ENCODE measurements around the gene KPNB1. TPM values are rescaled to one million over a fixed set of nuclear protein-coding genes. Genes with fewer than 3 reads are reported as not detected.

KPNB1 gene
- total RNA-seq, 2 experiments from 2014 or later, result 589 to 605 TPM

DNA sequence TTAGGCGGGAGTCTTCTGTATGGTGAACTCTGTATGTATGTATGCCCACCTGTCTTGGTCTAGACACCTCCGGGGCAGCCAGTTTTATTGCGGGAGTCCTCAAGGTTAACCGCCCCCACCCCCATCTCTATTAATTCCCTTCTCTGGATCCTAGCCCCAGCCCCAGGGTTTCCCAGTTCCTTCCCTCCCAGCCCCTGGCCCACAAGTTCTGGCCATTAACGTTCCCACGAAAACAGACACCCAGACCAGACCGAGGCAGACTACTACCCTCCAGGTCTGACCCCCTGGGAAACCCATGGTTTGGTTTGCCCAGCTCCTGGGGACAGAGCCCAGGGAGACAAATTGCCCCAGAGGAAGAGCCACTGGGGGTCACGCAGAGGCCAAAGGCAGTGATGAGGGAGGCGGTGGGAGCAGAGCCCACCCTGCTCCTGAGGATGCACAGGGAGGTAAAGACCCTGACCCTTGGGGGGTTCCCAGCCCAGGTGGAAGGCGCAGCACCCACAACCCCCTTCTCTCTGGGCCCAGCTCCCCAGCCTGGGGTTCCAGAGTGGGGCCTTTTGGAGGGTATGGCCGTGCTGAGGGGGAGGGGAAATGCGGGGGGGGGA, 52.8 kb downstream of the KPNB1 start:
- no peak for DNase-seq
- TF ChIP-seq, protein P1, sequence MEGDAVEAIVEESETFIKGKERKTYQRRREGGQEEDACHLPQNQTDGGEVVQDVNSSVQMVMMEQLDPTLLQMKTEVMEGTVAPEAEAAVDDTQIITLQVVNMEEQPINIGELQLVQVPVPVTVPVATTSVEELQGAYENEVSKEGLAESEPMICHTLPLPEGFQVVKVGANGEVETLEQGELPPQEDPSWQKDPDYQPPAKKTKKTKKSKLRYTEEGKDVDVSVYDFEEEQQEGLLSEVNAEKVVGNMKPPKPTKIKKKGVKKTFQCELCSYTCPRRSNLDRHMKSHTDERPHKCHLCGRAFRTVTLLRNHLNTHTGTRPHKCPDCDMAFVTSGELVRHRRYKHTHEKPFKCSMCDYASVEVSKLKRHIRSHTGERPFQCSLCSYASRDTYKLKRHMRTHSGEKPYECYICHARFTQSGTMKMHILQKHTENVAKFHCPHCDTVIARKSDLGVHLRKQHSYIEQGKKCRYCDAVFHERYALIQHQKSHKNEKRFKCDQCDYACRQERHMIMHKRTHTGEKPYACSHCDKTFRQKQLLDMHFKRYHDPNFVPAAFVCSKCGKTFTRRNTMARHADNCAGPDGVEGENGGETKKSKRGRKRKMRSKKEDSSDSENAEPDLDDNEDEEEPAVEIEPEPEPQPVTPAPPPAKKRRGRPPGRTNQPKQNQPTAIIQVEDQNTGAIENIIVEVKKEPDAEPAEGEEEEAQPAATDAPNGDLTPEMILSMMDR (IDR thresholded peaks at IDR 0.05), result no peak
- POLR2A ChIA-PET, result interaction anchor here (1.6 to 18.8 kb wide), 5 partner anchors 8 to 39 kb away, joined by 4 to 493 read pairs (median 28); partner anchors contain the start of genes TBKBP1 and TBX21
- CTCF ChIA-PET, result interaction anchor here (1.6 to 19.3 kb wide), 3 partner anchors 11 to 35 kb away, joined by 4 to 424 read pairs (median 240); partner anchors contain the start of gene TBX21
- no peaks in the 10 kb centered on the region for H3K9me3 Mint-ChIP-seq
- peak overlapping the region; percentile 93 for H3K27ac Mint-ChIP-seq
- H3K4me3 Mint-ChIP-seq, result peak overlapping the region; percentile 63
- peaks cover 17% of the 10 kb centered on the region for H3K36me3 Mint-ChIP-seq (ENCODE audit: low read depth)
- intact Hi-C loops (cut with micrococcal nuclease), result loop anchor here (2.0 kb wide), 1 partner anchor 16 kb away; no protein-coding TSS in a partner anchor
- peaks cover 87% of the 10 kb centered on the region for H3K4me1 Mint-ChIP-seq (ENCODE audit: low read depth)
- no peaks in the 10 kb centered on the region for H3K27me3 Mint-ChIP-seq
- ATAC-seq, result no peak

DNA sequence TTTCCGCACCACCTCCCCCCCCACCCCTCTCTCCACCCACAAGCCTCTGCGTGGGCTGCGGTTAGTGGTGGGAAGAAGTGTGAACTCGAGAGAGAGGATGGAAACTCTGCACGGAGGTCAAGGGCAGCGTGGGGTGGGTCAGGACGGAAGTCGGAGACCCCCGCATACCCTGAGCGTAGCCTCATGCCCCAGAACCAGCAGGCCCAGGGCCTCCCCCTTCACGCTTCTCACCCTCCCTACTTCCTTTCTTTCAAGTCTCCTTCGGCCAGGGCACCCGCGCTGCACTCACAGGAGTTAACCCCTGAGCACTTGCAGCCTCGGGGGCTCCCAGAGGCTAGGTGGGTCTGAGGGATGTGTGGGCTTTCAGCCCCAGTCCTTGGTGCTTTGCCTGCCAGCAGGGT, 53.5 kb downstream of the KPNB1 start:
- Mint-ChIP-seq H3K36me3 (ENCODE audit: low read depth) (peaks cover 17% of the 10 kb centered on the region), H3K4me3 (peak overlapping the region; percentile 77), H3K27ac (peak overlapping the region; percentile 97), H3K4me1 (ENCODE audit: low read depth) (peaks cover 87% of the 10 kb centered on the region), H3K27me3 (no peaks in the 10 kb centered on the region), H3K9me3 (no peaks in the 10 kb centered on the region)
- TF ChIP-seq, protein P1 (IDR thresholded peaks at IDR 0.05), result no peak
- peak; percentile 40 for ATAC-seq
- ChIA-PET POLR2A (interaction anchor here (0.6 to 18.8 kb wide), 5 partner anchors 10 to 334 kb away, joined by 3 to 493 read pairs (median 28); partner anchors contain the start of genes TBKBP1 and TBX21), CTCF (interaction anchor here (13.6 to 19.3 kb wide), 2 partner anchors 10 to 35 kb away, joined by 240 to 424 read pairs; partner anchors contain the start of gene TBX21)
- DNase-seq, result peak; percentile 84
- intact Hi-C loops (cut with micrococcal nuclease), result loop anchor here (2.0 kb wide), 1 partner anchor 16 kb away; no protein-coding TSS in a partner anchor

DNA sequence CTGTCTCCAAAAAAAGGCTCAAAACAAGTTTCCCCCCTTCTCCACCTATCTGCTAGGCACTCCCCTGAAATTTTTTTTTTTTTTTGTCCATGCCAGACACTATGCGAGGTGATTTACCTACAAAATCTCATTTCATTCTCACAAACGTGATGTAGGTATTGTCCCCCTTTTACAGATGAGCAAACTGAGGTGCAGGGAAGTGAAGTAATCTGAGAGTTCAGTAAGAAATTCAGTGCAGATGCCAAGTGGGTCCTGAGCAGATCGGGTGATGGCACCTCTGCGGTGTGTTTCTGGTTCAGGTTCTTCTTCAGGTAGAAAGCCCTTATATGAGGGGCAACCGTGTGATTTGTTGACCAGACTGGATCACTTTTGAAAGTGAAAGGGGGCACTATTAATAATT, 54.0 kb downstream of the KPNB1 start:
- peaks cover 16% of the 10 kb centered on the region for H3K36me3 Mint-ChIP-seq (ENCODE audit: low read depth)
- ChIA-PET CTCF (interaction anchor here (1.0 to 19.3 kb wide), 5 partner anchors 10 to 243 kb away, joined by 3 to 424 read pairs (median 4); partner anchors contain the start of gene TBX21), POLR2A (interaction anchor here (0.6 to 18.8 kb wide), 5 partner anchors 11 to 333 kb away, joined by 3 to 493 read pairs (median 28); partner anchors contain the start of genes TBKBP1 and TBX21)
- H3K27me3 Mint-ChIP-seq, result no peaks in the 10 kb centered on the region
- H3K27ac Mint-ChIP-seq, result peak overlapping the region; percentile 97
- DNase-seq (peak; percentile 42), ATAC-seq (no peak)
- peak overlapping the region; percentile 77 for H3K4me3 Mint-ChIP-seq
- intact Hi-C loops (cut with micrococcal nuclease), result loop anchor here (2.0 kb wide), 1 partner anchor 15 kb away; no protein-coding TSS in a partner anchor
- TF ChIP-seq, protein P1 (IDR thresholded peaks at IDR 0.05), result no peak
- H3K4me1 Mint-ChIP-seq (ENCODE audit: low read depth), result peaks cover 82% of the 10 kb centered on the region
- H3K9me3 Mint-ChIP-seq, result no peaks in the 10 kb centered on the region

DNA sequence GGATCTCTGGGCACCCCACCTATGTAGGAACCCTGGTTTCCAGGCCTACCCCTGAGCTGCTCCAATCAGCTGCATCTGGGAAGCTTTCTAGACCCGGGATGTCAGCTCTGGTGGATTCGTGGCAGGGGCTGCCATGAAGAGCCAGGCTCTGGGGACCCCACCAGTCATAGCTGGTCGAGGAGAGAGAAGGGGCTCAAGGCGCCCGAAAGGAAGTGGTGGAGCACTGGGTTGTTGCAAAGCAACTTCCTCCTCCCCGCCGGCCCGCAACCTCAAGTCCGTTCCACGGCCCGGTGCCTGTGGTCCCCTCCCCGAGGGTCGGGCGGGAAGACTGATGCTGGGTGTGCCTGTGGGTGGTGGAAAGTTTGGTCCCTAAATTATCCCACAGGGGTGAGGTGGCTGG, 54.4 kb downstream of the KPNB1 start:
- Mint-ChIP-seq H3K36me3 (ENCODE audit: low read depth) (peaks cover 15% of the 10 kb centered on the region), H3K27ac (peak overlapping the region; percentile 97), H3K27me3 (no peaks in the 10 kb centered on the region), H3K4me3 (peak overlapping the region; percentile 77), H3K4me1 (ENCODE audit: low read depth) (peaks cover 78% of the 10 kb centered on the region), H3K9me3 (no peaks in the 10 kb centered on the region)
- ChIA-PET POLR2A (interaction anchor here (0.9 to 18.8 kb wide), 4 partner anchors 11 to 116 kb away, joined by 3 to 493 read pairs (median 130); partner anchors contain the start of genes TBKBP1 and TBX21), CTCF (interaction anchor here (1.0 to 19.3 kb wide), 5 partner anchors 9 to 243 kb away, joined by 3 to 424 read pairs (median 4); partner anchors contain the start of gene TBX21)
- DNase-seq (peak; percentile 52), ATAC-seq (no peak)
- TF ChIP-seq, protein P1 (IDR thresholded peaks at IDR 0.05), result no peak
- intact Hi-C loops (cut with micrococcal nuclease), result no loop called here
